Stimulated activated CD4-positive, alpha-beta T cell treated with anti-CD3 and anti-CD28 coated beads, Interleukin-1b, Interleukin-23, amount 100 ng/mL, for 1 hour (primary cell): ENCODE results near the gene IL34.

Experiments
- DNase-seq, 2 donors: peaks; one replicate each; pipeline ENCODE4 v3.0.0-alpha.2; 2020; ENCODE audit warnings: low read depth in 2 of 2

IL34 gene

DNA sequence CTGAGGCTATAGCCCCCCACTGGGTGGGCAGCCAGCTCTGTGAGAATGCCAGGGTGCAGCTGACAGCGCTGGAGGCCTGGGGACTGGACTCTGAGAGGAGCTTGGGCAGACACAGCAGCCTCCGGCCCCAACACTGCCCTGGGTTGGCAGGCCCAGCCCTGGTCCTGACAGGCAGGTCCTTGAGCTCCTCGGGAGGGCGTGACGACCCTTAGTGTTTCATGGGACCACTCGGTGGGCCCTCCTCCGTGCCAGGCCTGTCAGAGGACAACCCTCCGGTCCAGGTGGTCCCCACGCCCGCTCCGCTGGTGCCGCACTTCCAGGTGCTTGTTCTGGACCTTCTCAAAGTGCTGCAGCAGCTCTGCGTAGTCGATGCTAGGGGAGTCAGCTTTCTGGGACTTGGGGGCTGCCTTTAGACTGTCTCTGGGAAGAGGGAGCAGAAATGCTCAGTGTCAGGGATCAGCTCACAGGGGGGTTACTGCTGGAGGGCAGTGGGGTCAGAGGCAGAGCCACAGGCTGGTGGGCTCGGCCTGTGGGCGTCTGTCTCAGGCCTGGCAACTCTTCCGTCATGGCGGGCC, 41.4 kb downstream of the IL34 start:
- no peak for DNase-seq

DNA sequence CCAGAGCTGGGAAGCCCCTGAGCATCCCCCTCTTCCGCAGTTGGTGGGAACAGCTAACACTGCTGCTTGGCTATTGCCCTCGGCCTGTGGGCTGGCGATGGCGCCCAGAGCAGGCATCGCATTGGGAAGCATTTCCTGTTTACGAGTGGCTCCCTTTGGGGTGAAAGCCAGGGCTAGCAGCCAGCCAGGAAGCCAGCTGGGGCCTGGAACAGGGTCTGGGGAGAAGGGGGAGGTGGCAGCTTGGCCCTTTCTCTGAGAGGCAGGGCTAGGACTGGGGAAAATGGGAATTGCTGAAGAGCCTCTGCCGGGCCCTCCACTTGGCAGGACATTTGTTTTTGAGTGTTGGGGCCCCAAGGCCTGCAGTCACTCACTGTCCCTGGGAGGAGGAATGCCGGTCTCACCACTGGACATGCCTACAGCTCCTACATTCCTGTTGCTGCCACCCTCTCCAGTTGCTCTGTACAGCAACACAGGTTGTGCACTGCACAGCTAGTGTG, 41.9 kb downstream of the IL34 start:
- DNase-seq: no peak

DNA sequence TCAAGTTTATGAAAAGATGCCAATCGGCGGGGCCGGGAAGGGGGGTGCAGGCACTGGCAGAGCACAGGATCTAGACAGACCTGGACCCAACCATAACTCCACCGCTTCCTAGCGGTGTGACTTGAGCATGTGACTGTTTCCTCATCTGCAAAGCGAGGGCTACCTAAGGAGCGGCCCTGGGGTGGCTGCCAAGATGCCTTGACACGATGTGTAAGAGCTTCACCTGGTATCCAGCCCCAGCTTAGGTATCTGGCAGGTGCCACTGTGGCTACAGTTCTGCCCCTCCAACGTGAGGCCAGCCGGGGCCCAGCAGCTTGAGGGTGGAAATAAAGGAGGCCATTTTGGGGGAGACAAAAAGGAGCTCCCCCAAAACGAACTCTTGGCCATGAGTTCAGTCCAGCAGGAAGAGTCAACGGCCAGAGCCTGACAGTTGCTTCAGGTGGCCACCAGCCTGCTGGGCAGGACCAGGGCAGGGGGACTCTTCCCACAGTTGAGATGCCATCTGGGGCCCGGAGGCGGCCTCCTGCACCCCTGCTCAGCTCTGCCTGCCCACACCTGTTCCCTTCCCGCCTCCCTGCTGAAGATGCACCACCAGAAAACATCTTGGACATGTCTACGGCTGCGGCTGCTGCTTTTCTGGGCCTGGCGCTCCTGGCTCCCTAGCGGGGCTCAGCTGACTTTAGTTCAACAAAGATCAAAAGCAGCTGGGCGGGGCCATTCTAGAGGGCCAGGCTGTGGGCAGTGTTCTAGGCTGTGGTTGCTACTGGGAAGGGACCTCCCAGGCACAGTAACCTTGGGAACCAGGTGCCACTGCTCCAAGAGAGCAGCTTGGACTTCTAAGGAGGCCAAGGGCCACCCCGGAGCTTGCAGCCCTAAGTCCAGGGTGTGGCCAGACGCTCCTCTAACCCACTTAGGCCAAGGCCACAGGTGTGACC, 42.9 kb downstream of the IL34 start:
- no peak for DNase-seq

DNA sequence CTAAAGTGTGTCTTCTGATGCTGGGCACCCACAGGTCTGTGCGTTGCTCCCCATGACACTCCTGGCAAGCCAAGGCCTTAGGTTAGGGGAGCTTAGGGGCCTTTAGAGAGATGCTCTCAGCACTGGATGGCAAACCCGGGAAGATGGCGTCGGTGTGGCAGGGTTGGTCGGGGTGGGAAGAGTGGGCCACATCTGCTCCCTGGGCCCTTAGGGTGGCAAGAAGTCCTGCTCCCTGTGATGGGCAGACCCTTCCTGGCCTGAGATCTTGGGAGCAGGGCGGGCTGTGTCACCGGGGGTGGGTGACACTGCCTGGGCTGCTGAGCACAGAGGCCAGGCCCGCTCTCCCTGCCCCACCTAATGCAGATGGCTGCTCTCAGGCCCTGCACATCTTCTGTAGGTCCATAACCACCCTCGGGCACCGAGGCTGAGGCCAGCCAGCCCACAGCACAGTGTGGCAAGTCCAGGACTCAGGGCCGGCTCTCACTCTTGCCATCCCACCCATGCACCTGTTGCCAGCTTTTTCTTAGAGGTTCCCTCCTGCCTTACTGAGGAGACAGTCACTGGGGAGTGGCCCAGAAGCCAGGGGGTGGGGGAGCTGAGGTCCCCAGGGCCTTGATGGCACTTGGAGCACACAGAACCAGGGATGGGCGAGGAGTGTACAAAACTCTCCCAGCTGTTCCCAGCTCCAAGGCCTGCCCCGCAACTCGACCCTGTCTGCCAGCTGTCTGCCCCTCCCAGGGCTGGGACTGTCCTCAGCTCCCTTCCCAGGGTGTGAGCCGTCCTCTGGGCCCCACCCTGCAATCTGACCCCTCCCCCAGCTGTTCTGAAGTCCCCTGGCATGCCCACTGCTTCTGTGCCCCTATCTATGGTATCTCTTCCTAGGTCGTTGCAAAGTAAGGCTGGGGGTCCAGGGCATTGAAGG, 43.9 kb downstream of the IL34 start:
- DNase-seq: no peak

DNA sequence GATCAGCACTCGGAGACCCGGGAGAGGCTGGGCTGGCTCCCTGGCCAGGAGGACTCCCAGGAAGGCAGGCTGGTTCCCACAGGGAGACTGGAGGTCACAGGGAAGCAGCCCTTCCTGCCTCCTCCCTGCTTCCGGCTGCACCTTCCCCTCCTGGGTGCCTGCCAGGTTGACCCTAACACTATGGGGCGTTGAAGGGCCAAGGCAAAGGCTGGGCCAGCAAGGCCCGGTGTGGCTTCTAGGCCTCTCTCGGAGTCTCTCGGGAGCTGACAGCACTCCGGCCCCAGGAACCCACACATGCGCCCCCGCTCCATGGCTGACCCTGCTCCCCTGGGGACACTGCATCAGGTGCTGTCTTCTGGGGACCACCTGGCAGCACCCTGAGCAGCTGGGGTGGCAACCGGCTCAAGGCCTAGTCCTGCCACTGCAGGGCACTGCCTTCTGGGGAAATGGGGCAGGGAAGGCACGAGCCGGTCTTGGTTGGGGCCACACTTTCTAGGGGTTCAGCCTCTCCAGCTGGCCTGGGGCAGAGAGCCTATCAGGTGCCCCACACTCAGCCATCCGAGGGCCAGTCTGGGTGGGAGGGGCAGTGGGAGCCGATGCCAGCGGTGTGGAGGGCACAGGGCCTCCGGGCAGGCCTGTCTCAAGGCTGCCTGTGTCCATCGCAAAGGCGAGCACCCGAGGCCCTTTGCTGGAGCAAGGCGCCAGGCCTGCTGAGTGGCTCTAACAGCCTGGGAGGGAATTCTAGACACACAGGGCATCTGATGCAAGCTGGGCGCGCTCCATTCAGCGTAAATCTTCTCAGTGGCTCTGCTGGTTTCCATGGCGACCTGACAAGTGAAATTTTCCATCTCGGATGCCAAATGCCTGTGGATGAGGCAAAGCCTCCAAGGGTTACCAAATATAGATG, 45.1 kb downstream of the IL34 start:
- DNase-seq: no peak

DNA sequence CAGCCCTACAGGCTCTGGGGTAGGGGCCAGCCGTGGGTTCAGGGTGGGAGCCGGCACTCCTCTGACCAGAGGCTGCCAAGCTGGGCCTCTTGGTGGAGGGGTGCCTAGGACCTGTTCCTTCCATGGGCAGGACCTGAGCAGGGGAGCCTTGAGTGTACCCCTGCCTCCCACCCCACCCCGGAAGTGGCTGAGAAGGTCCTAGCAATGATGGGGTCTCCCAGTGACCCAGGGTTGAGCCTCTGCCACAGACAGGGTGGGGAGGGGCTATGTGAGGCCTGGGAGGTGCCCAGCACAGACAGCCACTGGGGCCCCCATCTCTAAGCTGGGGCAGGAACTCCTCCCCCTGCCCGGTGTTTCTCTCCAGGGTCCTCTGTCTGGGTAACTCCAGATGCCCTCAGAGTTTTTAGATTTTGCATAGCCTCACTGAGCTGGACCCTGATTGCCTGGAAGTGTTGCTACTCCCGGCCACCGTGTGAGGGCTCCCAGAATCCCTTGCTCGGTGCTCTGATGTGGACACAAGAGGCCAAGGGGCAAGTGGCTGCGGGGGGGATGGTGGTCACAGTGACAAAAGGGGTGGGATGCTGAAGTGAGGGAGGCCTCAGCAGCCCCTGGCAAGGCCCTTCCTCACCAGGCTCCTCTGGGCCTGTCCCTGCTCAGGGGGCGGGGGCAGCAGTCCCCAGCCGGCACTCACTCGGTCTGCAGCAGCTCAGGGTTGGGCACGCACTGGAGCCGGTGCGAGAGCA, 45.9 kb downstream of the IL34 start:
- no peak for DNase-seq

DNA sequence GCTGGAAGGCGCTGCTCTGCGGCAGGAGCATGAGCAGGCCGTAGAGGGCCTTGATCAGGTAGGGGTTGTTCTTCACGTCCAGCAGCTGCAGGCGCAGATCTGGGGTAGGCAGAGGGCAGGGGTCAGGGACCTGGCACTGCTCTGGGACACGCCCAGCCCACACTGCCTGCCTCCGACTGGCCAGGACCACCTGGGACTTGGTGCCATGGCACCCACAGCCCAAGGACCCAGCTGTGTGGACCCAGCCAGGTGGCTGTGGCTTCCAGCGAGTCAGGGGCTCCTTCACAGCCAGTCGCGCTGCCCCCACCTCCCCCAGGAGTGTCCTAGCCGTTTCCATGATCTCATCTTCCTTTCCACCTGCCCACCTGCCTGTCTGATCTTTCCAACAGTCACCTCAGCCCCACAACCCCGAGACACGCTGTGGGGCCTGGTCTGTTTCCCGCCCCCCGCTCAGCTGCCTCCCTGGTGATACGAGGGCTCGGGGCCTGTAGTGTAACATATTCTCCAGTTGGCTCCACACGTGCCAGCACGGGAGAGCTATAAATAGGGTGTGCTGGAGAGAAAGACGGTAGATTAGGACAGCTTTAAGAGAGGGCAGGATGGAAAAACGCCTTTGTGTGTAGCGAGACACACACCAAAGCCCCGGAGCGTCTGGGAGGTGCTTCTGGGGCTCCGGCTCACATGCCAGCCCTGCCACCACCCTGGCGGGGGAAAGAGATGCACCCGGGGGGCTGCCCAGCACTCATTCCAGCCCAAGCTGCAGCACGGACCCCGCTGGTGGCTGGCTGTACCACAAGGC, 46.7 kb downstream of the IL34 start:
- no peak for DNase-seq

DNA sequence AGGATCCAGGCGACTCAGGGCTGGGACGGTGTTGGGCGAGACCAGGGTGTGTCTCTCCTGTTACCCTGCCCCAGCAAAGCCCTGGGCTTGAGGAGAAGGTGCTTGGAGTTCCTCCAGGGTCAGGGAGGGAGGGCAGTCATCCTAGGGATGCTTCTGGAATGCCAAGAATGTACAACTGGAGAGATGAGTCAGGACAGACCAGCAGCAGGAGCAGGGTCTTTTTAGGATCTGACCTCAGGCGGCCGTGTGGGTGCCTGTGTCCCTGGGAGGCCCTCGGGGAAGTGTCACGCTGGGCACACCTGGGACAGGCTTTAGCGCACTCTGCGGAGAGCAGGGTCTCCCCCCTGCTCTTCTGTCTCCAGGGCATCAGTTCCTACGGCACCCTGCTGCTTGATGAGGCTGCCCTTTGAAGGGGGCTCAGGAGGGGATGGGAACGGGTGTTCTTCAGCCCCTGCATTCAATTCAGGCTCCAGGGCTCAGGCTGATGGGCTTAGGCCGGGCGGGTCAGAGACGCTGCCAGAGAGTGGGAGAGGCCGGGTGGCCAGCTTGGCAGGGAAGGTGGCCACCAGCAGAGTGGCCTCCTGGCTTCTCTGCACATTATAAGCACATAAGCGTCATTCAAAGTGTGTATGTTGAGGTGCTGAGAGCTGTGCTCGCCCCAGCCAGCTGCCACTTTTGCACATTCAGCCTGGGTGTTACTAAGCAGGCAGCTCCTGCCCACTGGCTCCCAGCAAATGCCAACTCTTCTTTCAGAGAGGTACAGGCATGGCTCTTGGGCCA, 47.9 kb downstream of the IL34 start:
- no peak for DNase-seq

DNA sequence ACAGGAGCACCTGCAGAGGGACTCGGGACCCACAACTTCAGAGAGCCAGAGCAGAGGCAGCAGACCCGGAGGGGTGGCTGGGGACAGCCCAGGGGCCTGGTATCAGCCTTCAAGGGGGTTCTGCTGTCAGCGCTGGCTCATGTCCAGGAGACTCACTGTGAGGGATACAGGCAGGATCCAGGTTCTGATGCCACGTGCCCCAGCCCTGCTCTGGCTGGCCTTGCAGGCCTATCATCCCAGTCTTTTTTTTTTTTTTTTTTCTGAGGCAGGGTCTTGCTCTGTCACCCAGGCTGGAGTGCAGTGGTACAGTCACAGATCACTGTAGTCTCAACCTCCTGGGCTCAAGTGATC, 48.5 kb downstream of the IL34 start:
- no peak for DNase-seq

DNA sequence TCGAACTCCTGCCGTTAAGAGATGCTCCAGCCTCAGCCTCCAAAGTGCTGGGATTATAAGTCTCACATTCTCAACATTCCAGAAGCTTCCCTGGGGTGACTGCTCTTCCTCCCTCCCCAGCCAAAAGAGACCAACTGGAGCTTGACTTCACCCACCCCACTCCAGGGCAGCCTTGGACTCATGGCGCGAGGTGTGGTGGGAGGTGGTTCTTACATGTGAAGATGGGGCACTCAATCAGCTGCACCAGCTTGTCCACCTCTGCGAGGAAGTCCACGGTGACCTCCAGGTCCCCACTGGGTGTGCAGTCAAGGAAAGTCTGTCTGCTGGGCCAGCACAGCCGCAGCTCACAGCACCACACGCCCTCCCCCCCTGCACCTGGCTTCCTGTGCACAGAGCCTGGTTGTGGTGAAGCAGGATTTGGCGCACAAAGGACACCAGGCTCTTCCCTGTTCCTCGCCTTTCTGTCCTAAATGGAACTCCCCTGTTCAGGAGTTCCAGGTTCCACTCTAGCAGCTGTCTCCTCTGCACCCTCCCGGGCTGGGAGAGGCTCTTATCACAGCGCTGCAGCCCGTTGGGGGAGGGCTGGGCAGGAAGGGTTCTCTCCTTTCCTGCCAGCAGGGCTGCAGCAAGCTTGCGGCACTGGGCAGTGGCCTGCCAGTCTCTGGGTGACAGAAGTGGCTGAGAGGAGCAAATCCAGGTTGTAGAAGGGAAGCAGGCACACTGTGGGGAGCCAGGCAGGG, 49.1 kb downstream of the IL34 start:
- no peak for DNase-seq

DNA sequence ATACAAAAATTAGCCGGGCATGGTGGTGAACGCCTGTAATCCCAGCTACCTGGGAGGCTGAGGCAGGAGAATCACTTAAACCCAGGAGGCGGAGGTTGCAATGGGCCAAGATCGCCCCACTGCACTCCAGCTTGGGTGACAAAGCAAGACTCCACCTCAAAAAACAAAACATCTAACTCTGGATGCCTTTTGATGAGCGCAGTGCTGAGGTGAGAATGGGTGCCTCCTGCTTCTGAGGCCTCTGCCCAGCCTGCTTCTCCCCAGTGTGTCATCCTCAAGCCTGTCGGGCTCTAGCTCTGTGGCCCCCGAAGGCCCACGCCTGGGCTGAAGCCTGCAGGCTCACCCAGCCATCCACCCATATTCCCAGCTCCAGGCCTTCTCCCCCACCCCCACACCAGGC, 50.0 kb downstream of the IL34 start:
- DNase-seq: no peak

DNA sequence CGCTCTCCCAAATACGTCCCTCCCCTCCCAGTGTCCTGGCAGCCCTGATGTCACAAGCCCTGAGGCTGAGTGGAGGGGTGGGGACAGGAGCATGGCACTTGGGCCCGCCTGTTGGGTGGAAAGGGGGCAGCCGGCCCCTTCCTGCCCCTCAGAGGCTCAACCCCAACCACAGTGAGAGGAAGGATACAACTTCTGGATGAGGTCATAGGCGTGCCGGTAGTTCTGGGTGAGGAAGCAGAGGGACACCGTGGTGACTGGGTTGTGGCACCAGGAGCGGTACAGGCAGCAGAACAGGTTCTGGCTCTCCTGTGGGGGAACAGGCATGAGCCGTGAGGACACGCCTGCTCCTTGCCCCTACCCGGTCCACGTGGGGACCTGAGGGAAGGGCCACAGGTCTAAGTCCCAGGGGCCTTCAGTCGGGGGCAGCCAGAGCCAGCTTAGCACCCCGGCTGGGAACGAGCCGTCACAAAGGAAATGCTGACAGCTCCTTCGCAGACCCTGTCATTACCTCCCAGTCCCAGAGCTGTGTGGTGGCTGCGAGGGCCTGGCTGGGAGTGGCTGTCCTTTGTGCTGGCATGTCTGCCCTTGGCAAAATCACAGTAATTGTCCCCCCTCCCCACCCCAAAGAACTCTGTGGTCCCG, 50.7 kb downstream of the IL34 start:
- no peak for DNase-seq

DNA sequence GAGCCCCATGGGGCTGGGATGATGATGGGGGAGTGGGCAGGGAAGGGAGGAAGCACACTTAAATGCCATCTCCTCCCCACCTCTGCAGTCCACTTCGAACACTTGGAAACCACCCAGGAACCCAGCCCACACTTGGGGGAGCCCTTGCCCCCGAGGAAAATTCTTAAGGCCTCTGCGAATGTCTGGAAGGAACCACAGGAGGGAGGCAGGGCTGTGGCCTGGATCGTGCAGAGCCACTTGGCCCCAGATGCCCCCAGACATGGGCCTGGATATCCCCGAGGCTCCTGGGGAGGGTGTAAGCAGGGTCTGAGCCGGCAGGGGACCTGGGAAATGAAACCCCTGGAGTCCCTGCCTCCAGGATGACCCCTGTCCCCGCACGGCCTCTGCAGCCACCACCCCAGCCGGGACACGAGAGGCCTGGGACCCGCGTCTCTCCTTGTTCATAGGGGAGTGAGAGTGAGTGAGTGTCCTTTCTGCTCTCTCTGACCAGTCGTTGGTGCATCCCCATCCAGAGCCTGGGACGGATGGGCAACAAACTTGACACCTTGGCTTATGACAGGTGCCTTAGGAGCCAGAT, 51.3 kb downstream of the IL34 start:
- no peak for DNase-seq

DNA sequence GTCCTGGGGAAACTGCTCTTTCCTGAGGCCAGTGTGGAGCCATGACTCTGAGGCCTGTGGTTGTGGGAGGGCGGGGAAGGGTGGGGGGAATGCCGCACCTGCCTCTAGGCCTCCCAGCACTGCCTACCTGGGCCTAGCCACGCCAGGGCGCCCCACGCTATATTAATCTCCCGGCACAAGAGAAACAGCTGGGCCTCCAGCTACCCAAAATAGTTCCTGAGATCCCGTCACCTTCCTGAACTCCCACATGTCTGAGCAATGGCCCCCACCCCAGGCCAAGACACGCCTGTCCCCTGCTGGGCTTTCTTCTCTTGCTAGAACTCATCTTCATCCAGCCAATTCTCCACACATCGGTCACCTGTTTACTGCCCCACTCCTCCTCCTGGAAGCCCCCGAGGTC, 52.5 kb downstream of the IL34 start:
- DNase-seq: no peak

DNA sequence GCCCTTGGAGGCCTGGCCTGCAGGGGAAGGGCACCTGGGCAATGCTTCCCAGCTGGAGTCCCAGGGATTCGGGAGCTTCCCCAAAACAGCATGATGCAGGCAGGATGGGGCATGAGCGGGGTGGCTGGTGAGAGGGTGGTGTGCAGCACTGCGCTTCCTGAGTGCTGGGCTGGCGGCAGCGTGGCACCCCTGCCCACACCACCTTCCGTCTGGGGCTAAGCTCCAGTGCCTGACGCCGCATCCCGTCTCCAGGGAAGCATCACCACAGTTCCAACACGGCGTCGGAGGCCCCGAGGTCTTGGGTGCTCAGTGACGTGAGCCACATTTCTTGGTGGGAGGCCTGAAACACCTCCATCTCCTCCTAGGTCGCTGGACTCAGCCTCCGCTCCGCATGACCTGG, 53.3 kb downstream of the IL34 start:
- DNase-seq: no peak

DNA sequence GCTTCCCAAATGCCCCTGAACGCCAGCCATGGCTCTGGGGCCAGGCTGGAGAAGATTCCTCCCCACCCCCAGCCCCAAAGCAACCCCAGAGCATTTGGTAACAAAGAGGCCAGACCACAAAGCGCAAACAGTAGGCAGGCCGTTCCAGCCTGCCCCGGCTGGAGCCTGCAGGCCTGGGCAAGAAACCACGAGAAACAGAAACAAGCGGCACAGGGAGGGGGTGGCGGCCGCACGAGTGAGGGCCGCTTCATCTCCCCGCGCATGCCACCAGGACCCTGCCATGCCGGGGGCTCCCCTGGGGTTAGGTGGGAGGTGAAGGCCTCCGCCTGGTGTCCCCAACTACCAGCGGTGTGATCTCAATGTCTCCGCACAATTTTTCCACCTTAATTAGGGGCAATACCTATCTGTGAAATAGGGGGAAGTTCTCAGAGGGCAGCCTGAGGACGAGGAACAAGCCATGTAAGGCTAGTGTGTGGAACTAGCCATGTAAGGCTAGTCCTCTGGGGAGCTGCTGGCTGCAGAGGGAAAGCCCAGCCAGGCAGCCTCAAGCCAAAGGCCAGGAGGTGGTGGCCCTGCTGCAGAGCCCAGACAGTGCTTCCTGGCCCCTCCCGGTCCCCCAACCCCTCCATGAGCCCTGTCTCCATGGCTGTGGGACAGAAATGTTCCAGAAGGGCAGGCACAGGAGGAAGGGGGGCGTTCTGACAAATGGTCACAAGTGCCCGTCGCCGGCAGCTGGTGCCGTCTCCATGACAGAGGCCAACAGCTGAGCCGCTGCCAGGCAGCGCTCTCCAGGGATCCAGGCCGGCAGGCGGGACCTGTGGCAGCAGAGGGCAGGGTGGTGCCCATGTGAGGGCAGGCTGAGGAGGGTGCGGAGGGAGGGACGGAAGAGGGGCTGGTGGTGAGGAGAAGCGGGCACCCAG, 54.0 kb downstream of the IL34 start:
- no peak for DNase-seq
